T-helper 2 cell treated with Interferon-gamma antibody and Interleukin-4, amounts not matched to agents 100 ng/mL and 5 ng/mL, for 36 hours (primary cell): ENCODE data around the gene GRK6. TPM values are rescaled to one million over a fixed set of nuclear protein-coding genes. Genes with fewer than 3 reads are reported as not detected.
"Not testable (repeated sequence)": the region's sequence is repeated elsewhere in the genome, so short reads cannot be mapped to it uniquely, and the experiment has no call there.

Experiments
- intact Hi-C: fragments of 100-400 bp; cut with micrococcal nuclease; formaldehyde crosslinking; loops from one replicate; pipeline ENCODE4 v1.15.1; 2023
- total RNA-seq: library from RNA; stranded (reverse); gene quantifications from 2 replicates; pipeline ENCODE4 v1.2.3, GENCODE V29; 2022

Gene GRK6
- total RNA-seq, 1 donor from 2014 or later: 232 TPM

DNA sequence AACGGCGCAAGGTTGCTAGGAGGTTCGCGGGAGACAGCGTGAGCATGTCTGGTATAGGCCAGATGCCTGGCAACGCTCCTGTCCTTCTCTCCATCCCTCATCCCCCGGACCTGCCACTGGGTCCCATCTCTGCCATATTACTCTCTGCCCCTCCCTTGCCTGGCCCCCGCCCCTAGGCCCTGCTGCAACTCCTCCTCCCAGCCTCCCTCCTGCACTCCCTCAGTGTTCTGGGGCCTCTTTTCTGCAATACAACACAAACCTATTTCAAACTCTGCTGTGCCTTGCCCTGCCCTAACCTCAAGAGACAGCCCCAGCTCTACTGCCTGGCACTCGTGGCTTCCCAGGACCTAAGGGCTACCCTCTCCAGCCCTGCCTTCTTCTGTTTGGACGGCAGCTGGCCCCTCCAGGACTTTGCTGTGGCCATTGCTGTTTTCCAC is 55.9 kb downstream of the GRK6 start:
- intact Hi-C loops: no loop called here

GRCh38 chr5:177483042-177483441 is 56.6 kb downstream of the GRK6 start:
- intact Hi-C loops: no loop called here

GRCh38 chr5:177483994-177484901 is 57.8 kb downstream of the GRK6 start:
- intact Hi-C loops: no loop called here

DNA sequence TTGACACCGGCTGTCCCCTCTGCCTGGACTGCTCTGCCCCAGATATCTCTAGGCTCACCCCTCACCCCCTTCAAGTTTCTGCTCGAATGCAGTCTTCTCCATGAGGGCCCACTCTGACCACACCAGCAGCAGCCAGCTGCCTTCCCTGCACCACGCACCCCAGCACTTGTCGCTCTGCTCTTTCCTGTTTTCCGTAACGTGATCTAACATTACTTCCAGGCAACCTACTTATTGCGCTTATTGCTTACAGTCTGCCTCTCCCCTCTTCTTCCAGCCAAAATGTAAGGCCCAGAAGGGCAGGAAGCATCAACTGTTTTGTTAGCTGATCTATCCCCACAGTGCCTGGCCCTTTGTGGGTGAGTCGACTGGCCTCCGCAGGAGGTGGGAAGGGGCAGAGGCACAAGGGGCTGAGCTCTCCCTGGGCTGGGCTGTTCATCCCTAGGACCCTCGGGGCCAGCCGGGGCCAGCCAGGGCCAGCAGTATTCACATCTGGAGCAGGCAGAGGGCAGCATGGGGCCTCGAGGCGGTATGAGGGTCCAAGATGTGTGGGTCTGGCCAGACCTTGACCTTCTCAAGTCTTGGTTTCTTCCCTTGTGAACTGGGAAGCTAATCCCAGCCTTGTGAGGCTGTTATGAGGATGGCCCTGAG is 58.5 kb downstream of the GRK6 start:
- intact Hi-C loops: no loop called here

GRCh38 chr5:177485753-177486152 is 59.3 kb downstream of the GRK6 start:
- intact Hi-C loops: not testable (repeated sequence)

DNA sequence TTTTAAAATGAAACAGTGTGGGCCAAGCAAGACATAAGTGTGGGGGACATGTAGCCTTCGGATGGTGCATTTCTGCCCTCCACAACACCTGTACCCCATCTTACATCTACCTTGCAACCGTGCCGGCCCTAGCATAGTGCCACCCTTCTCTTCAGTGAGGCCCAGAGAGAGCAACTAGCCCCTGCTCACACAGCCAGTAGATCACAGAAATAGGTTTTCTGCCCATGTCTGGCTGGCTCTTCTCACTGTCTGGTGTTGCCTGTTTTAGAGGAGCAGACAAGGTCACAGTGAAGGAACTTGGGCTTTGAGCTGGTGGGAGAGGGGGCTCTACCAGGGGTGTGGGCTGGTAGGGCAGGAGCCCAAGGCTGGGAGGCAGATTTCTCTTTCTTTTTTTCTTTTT is 59.8 kb downstream of the GRK6 start:
- intact Hi-C loops: no loop called here

DNA sequence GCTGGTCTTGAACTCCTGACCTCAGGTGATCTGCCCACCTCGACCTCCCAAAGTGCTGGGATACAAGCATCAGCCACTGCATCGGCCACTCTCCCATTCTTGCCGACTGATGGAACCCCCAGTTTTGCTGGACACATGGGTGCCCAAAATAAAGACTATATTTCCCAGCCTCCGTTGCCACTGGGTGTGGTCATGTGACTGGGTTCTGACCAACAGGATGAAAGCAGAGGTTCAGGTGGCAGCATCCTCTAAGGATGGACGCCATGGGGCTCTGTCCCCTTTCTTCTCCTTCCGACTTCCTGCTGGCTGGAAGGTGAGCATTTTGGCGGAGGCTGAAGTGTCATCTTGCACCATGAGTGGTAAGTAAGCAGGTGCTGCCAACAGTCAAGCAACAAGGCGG is 60.7 kb downstream of the GRK6 start:
- intact Hi-C loops: no loop called here

GRCh38 chr5:177487975-177488374 is 61.5 kb downstream of the GRK6 start:
- intact Hi-C loops: no loop called here

DNA sequence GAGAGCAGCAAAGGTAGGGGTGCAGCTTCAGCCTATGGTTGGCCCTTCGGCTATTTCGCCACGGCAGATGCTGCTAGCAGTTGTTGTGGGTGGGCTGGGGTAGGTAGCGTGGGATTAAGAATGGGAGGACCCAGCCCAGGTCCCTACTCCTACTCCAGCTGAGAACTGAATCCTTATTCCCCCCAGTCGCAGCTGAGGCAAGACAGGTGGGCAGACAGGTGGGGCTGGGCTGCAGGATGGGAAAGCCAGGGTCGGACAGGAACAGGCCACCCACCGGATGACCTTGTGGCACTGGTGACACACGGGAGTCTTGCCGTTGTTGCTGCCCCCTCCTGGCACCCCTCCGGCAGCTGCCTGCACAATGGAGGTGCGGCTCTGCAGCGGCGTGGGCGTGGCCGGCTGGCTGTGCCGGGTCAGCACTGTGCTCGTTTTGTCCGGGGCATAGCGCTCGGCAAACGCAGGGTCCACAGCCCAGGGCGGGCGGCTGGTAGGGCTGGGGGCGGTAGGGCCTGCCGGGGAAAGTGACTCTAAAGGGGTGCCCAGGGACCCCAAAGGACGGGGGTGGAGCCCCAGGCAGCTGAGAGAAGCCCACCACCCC is 62.7 kb downstream of the GRK6 start:
- intact Hi-C loops: no loop called here

GRCh38 chr5:177490311-177490991 is 64.0 kb downstream of the GRK6 start:
- intact Hi-C loops: no loop called here

DNA sequence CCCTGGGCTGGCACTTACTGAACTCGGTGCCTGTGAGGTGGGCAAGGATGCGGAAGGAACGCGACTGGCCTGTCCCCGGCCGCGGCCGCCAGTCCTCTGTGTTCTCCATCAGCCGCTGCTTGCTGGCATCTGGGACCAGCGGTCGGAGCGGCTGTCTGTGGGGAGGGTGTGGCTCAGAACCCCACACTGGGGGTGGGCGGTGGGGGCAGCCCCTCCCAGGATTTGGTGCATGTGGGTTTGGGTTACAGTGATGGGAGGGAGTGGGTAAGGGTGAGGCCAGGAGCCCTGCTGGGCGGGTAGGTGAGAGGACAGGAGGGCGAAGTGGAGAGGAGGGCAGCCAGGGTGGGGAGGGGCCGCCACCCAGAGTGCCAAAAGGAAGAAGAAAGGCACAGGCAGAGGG is 64.5 kb downstream of the GRK6 start:
- intact Hi-C loops: no loop called here

DNA sequence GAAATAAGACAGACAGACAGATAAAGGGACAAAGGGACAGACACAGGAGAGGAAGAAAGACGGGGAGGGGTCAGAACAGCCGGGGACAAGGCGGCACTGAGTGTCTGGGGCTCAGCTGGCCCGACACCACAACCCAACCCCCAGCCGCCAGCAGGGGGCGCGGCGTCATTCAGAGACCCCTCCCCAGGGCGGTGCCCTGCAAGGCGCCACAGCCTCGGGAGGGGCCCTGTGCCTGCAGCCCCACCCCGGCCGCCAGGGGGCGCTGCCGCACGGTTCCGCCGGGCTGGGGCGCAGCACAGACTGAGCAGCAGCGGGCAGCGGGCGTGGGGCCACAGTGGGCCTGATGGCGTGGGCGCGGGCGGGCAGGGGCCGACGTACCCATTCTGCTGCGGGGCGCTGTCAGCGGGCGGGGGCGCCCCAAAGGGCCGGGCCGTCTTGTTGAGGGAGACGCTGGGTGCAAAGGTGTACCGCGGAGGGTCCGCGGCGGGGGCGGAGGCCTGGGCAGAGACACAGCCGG is 65.0 kb downstream of the GRK6 start:
- intact Hi-C loops: no loop called here

DNA sequence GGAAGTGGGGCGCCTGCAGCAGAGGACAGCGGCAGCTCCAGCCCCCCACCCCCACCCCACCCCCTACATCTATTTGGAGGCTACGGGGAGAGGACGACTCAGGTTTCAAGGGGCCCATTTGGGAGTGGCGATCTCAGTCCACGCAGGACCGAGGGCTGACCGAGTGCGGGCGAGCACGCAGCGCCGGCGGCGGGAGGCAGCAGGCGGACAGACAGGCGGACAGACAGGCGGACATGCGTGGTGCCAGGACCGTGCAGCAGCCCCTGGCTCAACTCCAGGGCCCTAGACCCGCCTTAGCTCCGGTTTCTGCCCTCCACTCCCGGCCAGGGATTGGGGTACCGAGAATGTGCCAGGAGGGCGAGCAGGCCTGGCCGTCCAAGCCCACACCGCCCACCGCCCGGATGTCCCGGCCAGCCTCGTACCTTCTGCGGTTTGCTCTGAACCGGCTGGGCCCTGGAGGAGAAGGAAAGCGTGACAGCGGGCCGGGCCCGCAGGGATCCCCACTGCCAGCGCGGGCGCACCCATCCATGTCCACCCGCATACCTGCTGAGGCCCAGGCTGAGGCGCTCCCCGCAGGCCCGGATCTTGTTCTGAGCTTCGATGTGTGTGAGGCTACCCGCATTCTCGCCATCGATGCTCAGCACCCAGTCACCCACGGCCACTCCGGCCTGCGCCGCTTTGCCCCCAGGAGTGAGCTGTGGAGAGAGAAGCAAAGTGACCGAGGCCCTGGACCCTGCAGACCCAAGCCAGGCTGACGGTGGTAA is 65.7 kb downstream of the GRK6 start:
- intact Hi-C loops: no loop called here

Other genes starting within 250 kb of the GRK6 start
- gene RAB24, start 123.0 kb upstream of the GRK6 start, total RNA-seq: 38.6 and 42.3 TPM in 2 replicates
- 189 TPM in 2 replicates for gene PRELID1, start 122.9 kb upstream of the GRK6 start, total RNA-seq
- gene MXD3, start 114.8 kb upstream of the GRK6 start, total RNA-seq: 49.7 and 52.2 TPM in 2 replicates
- 140 and 153 TPM in 2 replicates for gene LMAN2, start 75.0 kb upstream of the GRK6 start, total RNA-seq
- gene RGS14, start 68.8 kb upstream of the GRK6 start, total RNA-seq: 101 and 105 TPM in 2 replicates
- gene SLC34A1, start 42.2 kb upstream of the GRK6 start, total RNA-seq: 0.07 and 0.11 TPM in 2 replicates
- gene PFN3, start 26.0 kb upstream of the GRK6 start, total RNA-seq: not detected in 2 replicates
- gene F12, start 17.1 kb upstream of the GRK6 start, total RNA-seq: 1.2 and 1.9 TPM in 2 replicates
- 6.0 and 7.4 TPM in 2 replicates for gene PRR7, start 20.1 kb downstream of the GRK6 start, total RNA-seq
- gene DBN1, start 47.0 kb downstream of the GRK6 start, total RNA-seq: 9.0 and 10.6 TPM in 2 replicates
- gene PDLIM7, start 70.9 kb downstream of the GRK6 start, total RNA-seq: 43.7 and 48.3 TPM in 2 replicates
- 5.3 and 5.4 TPM in 2 replicates for gene DOK3, start 83.2 kb downstream of the GRK6 start, total RNA-seq
- gene DDX41, start 90.3 kb downstream of the GRK6 start, total RNA-seq: 116 and 120 TPM in 2 replicates
- 86.7 and 91.1 TPM in 2 replicates for gene FAM193B, start 127.9 kb downstream of the GRK6 start, total RNA-seq
- 144 and 146 TPM in 2 replicates for gene TMED9, start 165.5 kb downstream of the GRK6 start, total RNA-seq
- gene B4GALT7, start 173.5 kb downstream of the GRK6 start, total RNA-seq: 22.4 and 25.0 TPM in 2 replicates